ENCODE data around the gene CMTM8. TPM values are rescaled to one million over a fixed set of nuclear protein-coding genes. Genes with fewer than 3 reads are reported as not detected.

The CMTM8 gene
- total and polyA plus RNA-seq, 10 of the 15 experiments (the other 5 are each of a cell fraction or from before 2014, with no cell fraction given), result 0.11 to 0.23 TPM; not detected in 8

GRCh38 chr3:32320080-32320479, 81.6 kb downstream of the CMTM8 start:
- H2AFZ ChIP-seq (ENCODE audit: control insufficient read depth, low read depth, low read length), result no peak overlapping the region
- no peaks in the 10 kb centered on the region for H3K79me2 ChIP-seq (ENCODE audit: control insufficient read depth, insufficient read depth, low read length)
- intact Hi-C loops (cut with micrococcal nuclease; ENCODE audit: unreplicated experiment), result no loop called here
- no peak for ATAC-seq
- H3K9me3 ChIP-seq (replicated peaks; ENCODE audit: control insufficient read depth, insufficient read depth, low read length), result no peaks in the 10 kb centered on the region
- no peak overlapping the region for H3K4me3 ChIP-seq
- no peak overlapping the region for H3K4me2 ChIP-seq (ENCODE audit: control insufficient read depth, insufficient read depth)
- 32% methylated on average over 6 of the region's 6 CpGs for WGBS (ENCODE audit: insufficient coverage, insufficient replicate concordance, low lambda C conversion rate, missing lambda C conversion rate)
- H3K36me3 ChIP-seq (ENCODE audit: control insufficient read depth in 2 of 2, insufficient read depth in 2 of 2, low read length in 1 of 2), result no peaks in the 10 kb centered on the region
- H4K20me1 ChIP-seq (ENCODE audit: control insufficient read depth, insufficient read depth), result no peaks in the 10 kb centered on the region; the same call in 1 of the 2 replicates
- ChIA-PET POLR2A (no interaction called here), CTCF (interaction anchor here (0.7 kb wide), 1 partner anchor 341 kb away, joined by 3 read pairs; no protein-coding TSS in a partner anchor), RAD21 (ENCODE audit: unreplicated experiment) (interaction anchor here (0.6 to 0.7 kb wide), 2 partner anchors 9 to 24 kb away, joined by 4 to 5 read pairs; no protein-coding TSS in a partner anchor), SMC1A (ENCODE audit: uncharacterized antibody, unreplicated experiment) (interaction anchor here (1.2 kb wide), 1 partner anchor 13 kb away, joined by 3 read pairs; no protein-coding TSS in a partner anchor)
- no peak for DNase-seq (ENCODE audit: low read depth, low spot score)
- in situ Hi-C loops (cut with MboI), result no loop called here
- no peak overlapping the region for H3K9ac ChIP-seq (ENCODE audit: control insufficient read depth, insufficient read depth, low read length)
- no peak for TF ChIP-seq MEF2A (IDR thresholded peaks at IDR 0.05; ENCODE audit: insufficient read depth, low read depth, low read length)
- TF ChIP-seq ZNF384 (IDR thresholded peaks at IDR 0.05; ENCODE audit: borderline replicate concordance, low read depth, low read length), result no peak
- no peak for TF ChIP-seq SRF (IDR thresholded peaks at IDR 0.05; ENCODE audit: low read depth in 2 of 2, low read length in 2 of 2)
- TF ChIP-seq ZZZ3 (IDR thresholded peaks at IDR 0.05; ENCODE audit: control insufficient read depth, insufficient read length, low read depth), result no peak
- TF ChIP-seq MAX (IDR thresholded peaks at IDR 0.05; ENCODE audit: low read depth, low read length), result no peak
- TF ChIP-seq TARDBP (IDR thresholded peaks at IDR 0.05; ENCODE audit: borderline replicate concordance), result no peak
- H3K4me1 ChIP-seq (ENCODE audit: control insufficient read depth, insufficient read depth, low read length), result no peaks in the 10 kb centered on the region
- BruUV-seq (replicated peaks), result no TSS peak
- H3K27ac ChIP-seq (ENCODE audit: control insufficient read depth, insufficient read depth), result no peak overlapping the region
- H3K27me3 ChIP-seq (replicated peaks in 1 of 2; ENCODE audit: control insufficient read depth in 2 of 2, insufficient read depth in 2 of 2, low read length in 1 of 2), result no peaks in the 10 kb centered on the region; a peak in 2 of 4 replicates
- no peak for FAIRE-seq
